SH-SY5Y (cell line): ENCODE data around the gene CCDC13.

ENCODE experiments used
- GATA2 ChIP-seq: IDR thresholded peaks from 2 replicates; pipeline ENCODE4 v1.6.1; 2011; ENCODE audit warnings: mild to moderate bottlenecking, low read depth, low read length
- GATA3 ChIP-seq: IDR thresholded peaks from 2 replicates; pipeline ENCODE4 v1.6.1; 2011; ENCODE audit warnings: low read depth, mild to moderate bottlenecking, low read length, moderate library complexity

DNA sequence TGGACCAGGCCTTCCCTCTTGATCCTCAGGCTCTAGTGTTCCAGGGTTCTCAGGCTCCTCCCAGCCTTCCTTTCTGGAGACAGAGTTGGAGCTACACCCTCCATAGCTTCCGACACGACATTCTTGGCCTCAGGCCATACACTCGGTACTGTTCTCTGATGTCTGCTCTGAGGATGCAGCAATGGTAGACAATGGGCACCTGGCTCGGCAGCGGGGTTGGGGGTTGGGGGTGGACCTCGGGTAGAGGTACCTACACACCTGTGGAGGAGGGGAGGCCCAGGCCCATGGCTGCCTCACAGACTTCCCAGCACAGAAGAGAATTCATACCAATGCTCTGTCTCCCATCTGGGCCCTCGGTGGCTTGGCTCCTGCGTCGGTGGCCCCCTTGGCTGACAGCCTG lies 21.4 kb downstream of the CCDC13 start:
- no peak for TF ChIP-seq GATA3
- TF ChIP-seq GATA2, result no peak
